ENCODE data around the gene LONP1.

DNA sequence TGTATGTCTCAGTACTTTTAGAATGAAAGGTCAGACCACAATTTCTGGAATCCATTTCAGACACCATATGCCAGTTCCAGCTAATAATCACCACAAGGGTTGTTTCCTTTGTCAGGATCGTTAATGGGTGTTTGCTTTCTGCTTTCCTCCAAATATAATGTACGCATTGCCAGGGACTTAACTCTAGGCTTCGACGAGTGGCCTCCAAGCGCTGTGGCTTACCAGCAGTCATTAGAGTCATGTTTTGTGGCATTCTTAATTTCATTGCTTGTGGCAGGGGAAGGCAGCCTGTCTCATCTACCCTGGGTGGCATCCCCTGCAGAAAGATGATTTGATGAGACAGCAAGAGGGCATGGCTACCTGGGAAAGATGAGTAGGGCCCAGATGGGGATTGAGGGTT lies 74.5 kb downstream of the LONP1 start:
- TF ChIP-seq POLR2A (IDR thresholded peaks at IDR 0.05; ENCODE audit: low read depth, low read length), result no peak
- TF ChIP-seq POLR2AphosphoS5 (IDR thresholded peaks at IDR 0.05; ENCODE audit: low read depth, low read length), result no peak

All from GM12892 (cell line).